ENCODE data around the gene CYB5R4. TPM values are rescaled to one million over a fixed set of nuclear protein-coding genes. Genes with fewer than 3 reads are reported as not detected.

The CYB5R4 gene
- total and polyA plus RNA-seq, 2 of the 13 experiments (the other 11 are each of a cell fraction or from before 2014, with no cell fraction given), result 5.3 to 26.1 TPM

GRCh38 chr6:84002226-84002625, 142.7 kb downstream of the CYB5R4 start:
- H2AFZ ChIP-seq (ENCODE audit: low read length), result no peak overlapping the region

More at GRCh38 chr6:84002226-84002625, 142.7 kb downstream of the CYB5R4 start:
- 0% methylated on average over 2 of the region's 2 CpGs for WGBS (ENCODE audit: low lambda C conversion rate)
- FAIRE-seq (no peak), ATAC-seq (no peak), DNase-seq (ENCODE audit: low spot score) (no peak)
- BruUV-seq (replicated peaks), result no TSS peak
- H3K4me2 ChIP-seq (ENCODE audit: low read depth, low read length), result no peak overlapping the region
- ChIA-PET CTCF (ENCODE audit: low intra/inter-chr PET ratio, low total read pairs) (no interaction called here), POLR2A (no interaction called here)
- no peaks in the 10 kb centered on the region for H4K20me1 ChIP-seq (ENCODE audit: insufficient read depth, low read length)
- no peaks in the 10 kb centered on the region for H3K27me3 ChIP-seq (ENCODE audit: control insufficient read depth in 1 of 2, insufficient read depth in 2 of 2, low read length in 2 of 2)
- in situ Hi-C loops (cut with HindIII; ENCODE audit: extremely low pct_ligation_motif_present, low pct_unique_long_range_greater_than_20kb) (no loop called here), intact Hi-C loops (cut with micrococcal nuclease; ENCODE audit: unreplicated experiment) (no loop called here)
- H3K79me2 ChIP-seq (ENCODE audit: insufficient read depth, low read length), result no peaks in the 10 kb centered on the region
- no peak overlapping the region for H3K4me3 ChIP-seq (replicated peaks in 1 of 3; ENCODE audit: insufficient read depth in 1 of 3, low read depth in 2 of 3, low read length in 3 of 3)
- H3K9ac ChIP-seq (ENCODE audit: insufficient read depth, low read depth, low read length), result no peak overlapping the region
- no peak for TF ChIP-seq ZBTB38 (CRISPR knock-in tag; IDR thresholded peaks at IDR 0.05)
- TF ChIP-seq MYPOP (CRISPR knock-in tag; IDR thresholded peaks at IDR 0.05), result no peak
- TF ChIP-seq FOXO1 (CRISPR knock-in tag; IDR thresholded peaks at IDR 0.05), result no peak
- no peak for TF ChIP-seq ELF3 (CRISPR knock-in tag; IDR thresholded peaks at IDR 0.05)
- TF ChIP-seq ZNF337 (CRISPR knock-in tag; IDR thresholded peaks at IDR 0.05; ENCODE audit: borderline replicate concordance, low read depth), result no peak
- no peak for TF ChIP-seq RAD51 (IDR thresholded peaks at IDR 0.05; ENCODE audit: borderline replicate concordance)
- no peak for TF ChIP-seq NCOA1 (CRISPR knock-in tag; IDR thresholded peaks at IDR 0.05)
- TF ChIP-seq DNMT3B (CRISPR knock-in tag; conservative IDR thresholded peaks at IDR 0.05), result no peak
- no peak for TF ChIP-seq ELK4 (CRISPR knock-in tag; IDR thresholded peaks at IDR 0.05; ENCODE audit: borderline replicate concordance)
- TF ChIP-seq FOXC1 (CRISPR knock-in tag; IDR thresholded peaks at IDR 0.05; ENCODE audit: borderline replicate concordance), result no peak
- no peaks in the 10 kb centered on the region for H3K4me1 ChIP-seq (ENCODE audit: insufficient read depth, low read length)
- no peak overlapping the region for H3K27ac ChIP-seq (ENCODE audit: extremely low read length, insufficient read depth, low read length)
- no peaks in the 10 kb centered on the region for H3K36me3 ChIP-seq (replicated peaks in 1 of 2; ENCODE audit: control insufficient read depth in 1 of 2, insufficient read depth in 2 of 2, low read length in 2 of 2)
- H3K9me3 ChIP-seq (ENCODE audit: low read length), result no peaks in the 10 kb centered on the region

All from HepG2 (cell line).